H1 (cell line): ENCODE measurements around the gene ADGRB3. TPM values are rescaled to one million over a fixed set of nuclear protein-coding genes. Genes with fewer than 3 reads are reported as not detected.
A peak's percentile ranks its signal among the peaks of the same experiment; 100 is the strongest.

Source experiments
- CTCF ChIA-PET: fragments of 300-600 bp; sonication (Branson Sonifier 250); formaldehyde crosslinking; loops from one replicate; lab custom pipeline; 2021; ENCODE audit not compliant: partially characterized antibody; lab: Charles Lee
- POLR2A ChIA-PET: fragments of 300-600 bp; sonication (Branson Sonifier 250); formaldehyde crosslinking; loops from one replicate; lab custom pipeline; 2021; ENCODE audit warnings: inconsistent platforms; ENCODE audit not compliant: partially characterized antibody; lab: Charles Lee
- DNase-seq, 2 experiments: peaks; one replicate each; pipeline versions ENCODE4 v3.0.0 to v3.0.0-alpha.2; 2010 to 2022; ENCODE audit warnings: low spot score in 2 of 2, low read depth in 1 of 2, mixed read lengths in 1 of 2
- FAIRE-seq: peaks from 2 replicates; lab custom pipeline; 2011; peaks lifted over from hg19 to GRCh38; lab: Jason Lieb, UNC
- H2AFZ ChIP-seq: 2 replicates; pipeline ENCODE4 v1.8.1; 2012; ENCODE audit warnings: low read length, inconsistent platforms
- H2AK5ac ChIP-seq: 2 replicates; pipeline ENCODE4 v1.6.1; 2013; ENCODE audit warnings: low read depth, low read length
- H2BK120ac ChIP-seq: replicated peaks from 2 replicates; pipeline ENCODE3; 2013; ENCODE audit warnings: low read depth, low read length, inconsistent platforms
- H2BK12ac ChIP-seq: 2 replicates; pipeline ENCODE4 v1.6.1; 2013; ENCODE audit warnings: low read depth, low read length
- H2BK15ac ChIP-seq: 2 replicates; pipeline ENCODE4 v1.6.1; 2013; ENCODE audit warnings: low read length
- H2BK20ac ChIP-seq: 2 replicates; pipeline ENCODE4 v1.6.1; 2013; ENCODE audit warnings: low read length
- H2BK5ac ChIP-seq: 2 replicates; pipeline ENCODE4 v1.6.1; 2013; ENCODE audit warnings: low read depth, low read length
- H3K14ac ChIP-seq: 2 replicates; pipeline ENCODE4 v1.6.1; 2013; ENCODE audit warnings: inconsistent platforms; ENCODE audit not compliant: insufficient read length
- H3K18ac ChIP-seq: 2 replicates; pipeline ENCODE4 v1.6.1; 2013; ENCODE audit warnings: low read length; ENCODE audit errors: extremely low read depth
- H3K23ac ChIP-seq: 2 replicates; pipeline ENCODE4 v1.6.1; 2013; ENCODE audit warnings: inconsistent platforms; ENCODE audit not compliant: insufficient read length
- H3K23me2 ChIP-seq: 2 replicates; pipeline ENCODE4 v1.6.1; 2013; ENCODE audit warnings: low read depth, low read length
- H3K27ac ChIP-seq: 2 replicates; pipeline ENCODE4 v1.6.1; 2011; ENCODE audit warnings: low read depth, low read length, inconsistent platforms
- H3K27me3 ChIP-seq, 4 experiments: replicated peaks in 1 of 4; 1 replicate in 1 of 4; 2 replicates in 3 of 4; pipeline versions ENCODE4 v1.6.1 to v1.8.1; 2011 to 2013; ENCODE audit warnings: low read length in 3 of 4, mild to moderate bottlenecking in 3 of 4, inconsistent platforms in 2 of 4, mixed read lengths in 2 of 4, moderate library complexity in 1 of 4; ENCODE audit not compliant: control insufficient read depth in 3 of 4, insufficient read depth in 3 of 4; ENCODE audit errors: extremely low read depth in 1 of 4
- H3K36me3 ChIP-seq, 4 experiments: 2 replicates each; pipeline versions ENCODE4 v1.6.1 to v1.8.1; 2011 to 2013; ENCODE audit warnings: mild to moderate bottlenecking in 4 of 4, low read length in 3 of 4, moderate library complexity in 2 of 4, control low read depth in 1 of 4, inconsistent platforms in 1 of 4; ENCODE audit not compliant: insufficient read depth in 4 of 4, control insufficient read depth in 2 of 4
- H3K4ac ChIP-seq: replicated peaks from 2 replicates; pipeline ENCODE3; 2013; ENCODE audit warnings: low read length, low read depth, mixed read lengths, inconsistent platforms; ENCODE audit not compliant: insufficient read length
- H3K4me1 ChIP-seq, 4 experiments: replicated peaks in 1 of 4; 1 replicate in 1 of 4; 2 replicates in 3 of 4; pipeline versions ENCODE4 v1.6.1 to v1.8.1; 2011 to 2013; ENCODE audit warnings: low read length in 3 of 4, inconsistent platforms in 2 of 4, mixed read lengths in 1 of 4; ENCODE audit not compliant: insufficient read depth in 4 of 4, control insufficient read depth in 3 of 4
- H3K4me2 ChIP-seq, 2 experiments: 2 replicates each; pipeline versions ENCODE4 v1.6.1 to v1.8.1; 2011 to 2013; ENCODE audit warnings: low read depth in 2 of 2, low read length in 2 of 2, control low read depth in 1 of 2, inconsistent platforms in 1 of 2, mild to moderate bottlenecking in 1 of 2; ENCODE audit not compliant: insufficient read depth in 1 of 2
- H3K4me3 ChIP-seq, 4 experiments: fragments of 200-600, 300-600 bp in 1 of 4; sonication (generic), shearing (Covaris generic), sonication (Bioruptor Twin) in 1 of 4; 2 replicates each; pipeline versions ENCODE4 v1.5.1 to v1.8.1; 2011 to 2016; ENCODE audit warnings: low read length in 4 of 4, low read depth in 3 of 4, control low read depth in 2 of 4, inconsistent platforms in 2 of 4, mild to moderate bottlenecking in 2 of 4, mixed read lengths in 1 of 4, moderate library complexity in 1 of 4; ENCODE audit not compliant: insufficient read depth in 2 of 4; ENCODE audit errors: extremely low read depth in 1 of 4
- H3K56ac ChIP-seq: replicated peaks from 2 replicates; pipeline ENCODE3; 2013; ENCODE audit warnings: low read depth, mild to moderate bottlenecking, mixed read lengths, low read length, inconsistent platforms; ENCODE audit not compliant: insufficient read length
- H3K79me1 ChIP-seq: 2 replicates; pipeline ENCODE4 v1.6.1; 2013; ENCODE audit warnings: low read depth, low read length, control low read depth
- H3K79me2 ChIP-seq, 2 experiments: 2 replicates each; pipeline versions ENCODE4 v1.6.1 to v1.8.1; 2012 to 2013; ENCODE audit warnings: low read length in 2 of 2, mild to moderate bottlenecking in 2 of 2, inconsistent platforms in 1 of 2; ENCODE audit not compliant: insufficient read depth in 2 of 2, control insufficient read depth in 1 of 2
- H3K9ac ChIP-seq, 4 experiments: replicated peaks in 1 of 4; 1 replicate in 1 of 4; 2 replicates in 3 of 4; pipeline versions ENCODE4 v1.6.1 to v1.8.1; 2011 to 2013; ENCODE audit warnings: low read depth in 3 of 4, low read length in 3 of 4, control low read depth in 2 of 4, mild to moderate bottlenecking in 2 of 4, moderate library complexity in 2 of 4, inconsistent platforms in 1 of 4; ENCODE audit errors: extremely low read depth in 1 of 4
- H3K9me3 ChIP-seq, 2 experiments: 2 replicates each; pipeline versions ENCODE4 v1.6.1 to v1.8.1; 2012 to 2013; ENCODE audit warnings: mild to moderate bottlenecking in 2 of 2, moderate library complexity in 2 of 2, control low read depth in 1 of 2, inconsistent platforms in 1 of 2, low read depth in 1 of 2, low read length in 1 of 2, mixed read lengths in 1 of 2; ENCODE audit not compliant: insufficient read depth in 2 of 2
- H4K20me1 ChIP-seq, 2 experiments: replicated peaks in 1 of 2; 2 replicates each; pipeline versions ENCODE3 to v1.8.1; 2011 to 2013; ENCODE audit warnings: inconsistent platforms in 2 of 2, low read length in 2 of 2, mild to moderate bottlenecking in 1 of 2; ENCODE audit not compliant: insufficient read depth in 2 of 2, control insufficient read depth in 1 of 2
- H4K5ac ChIP-seq: 2 replicates; pipeline ENCODE4 v1.6.1; 2013; ENCODE audit warnings: low read length, low read depth, mixed read lengths, inconsistent platforms; ENCODE audit not compliant: insufficient read length
- H4K8ac ChIP-seq: 2 replicates; pipeline ENCODE4 v1.8.0; 2013; ENCODE audit warnings: mild to moderate bottlenecking, moderate library complexity, low read length, inconsistent platforms; ENCODE audit not compliant: insufficient read depth; ENCODE audit errors: extremely low read depth
- H4K91ac ChIP-seq: replicated peaks from 2 replicates; pipeline ENCODE3; 2013; ENCODE audit warnings: low read length, mixed read lengths, inconsistent platforms; ENCODE audit not compliant: insufficient read length
- BRCA1 ChIP-seq: IDR thresholded peaks from 2 replicates; pipeline ENCODE4 v1.6.1; 2012; ENCODE audit warnings: low read depth, low read length, improper control_type of control experiment
- CEBPB ChIP-seq: IDR thresholded peaks from 2 replicates; pipeline ENCODE4 v1.6.1; 2012; ENCODE audit warnings: low read depth, low read length
- CHD2 ChIP-seq: IDR thresholded peaks from 2 replicates; pipeline ENCODE4 v1.6.1; 2012; ENCODE audit warnings: low read length, improper control_type of control experiment
- EZH2 ChIP-seq: fragments of 200-600 bp; sonication (generic); IDR thresholded peaks from 2 replicates; pipeline ENCODE4 v1.7.1; 2012; ENCODE audit warnings: low read depth, mild to moderate bottlenecking, moderate library complexity, low read length, inconsistent platforms; ENCODE audit not compliant: severe bottlenecking
- FOSL1 ChIP-seq: IDR thresholded peaks from 2 replicates; pipeline ENCODE4 v1.6.1; 2011; ENCODE audit warnings: mild to moderate bottlenecking, low read depth, low read length, moderate library complexity; ENCODE audit not compliant: insufficient read depth
- JUND ChIP-seq: IDR thresholded peaks from 2 replicates; pipeline ENCODE4 v1.6.1; 2011; ENCODE audit warnings: mild to moderate bottlenecking, improper control_type of control experiment, low read length
- RAD21 ChIP-seq, 2 experiments: IDR thresholded peaks in 1 of 2; conservative IDR thresholded peaks in 1 of 2; 2 replicates each; pipeline ENCODE4 v1.6.1; 2011; ENCODE audit warnings: low read depth in 2 of 2, low read length in 2 of 2, improper control_type of control experiment in 1 of 2, inconsistent platforms in 1 of 2, mild to moderate bottlenecking in 1 of 2, moderate library complexity in 1 of 2
- RNF2 ChIP-seq: fragments of 200-900, 300-1000 bp; sonication (generic); IDR thresholded peaks from 2 replicates; pipeline ENCODE4 v1.7.1; 2016; ENCODE audit warnings: borderline replicate concordance, low read depth, mild to moderate bottlenecking, antibody characterized with exemption, low read length; ENCODE audit not compliant: poor library complexity, severe bottlenecking; ENCODE audit errors: missing control alignments
- RXRA ChIP-seq: IDR thresholded peaks from 2 replicates; pipeline ENCODE4 v1.6.1; 2011; ENCODE audit warnings: low read depth, mild to moderate bottlenecking, low read length, moderate library complexity; ENCODE audit not compliant: insufficient read depth
- TCF12 ChIP-seq: IDR thresholded peaks from 2 replicates; pipeline ENCODE4 v1.6.1; 2011; ENCODE audit warnings: low read depth, mild to moderate bottlenecking, low read length
- ZNF274 ChIP-seq: IDR thresholded peaks from 2 replicates; pipeline ENCODE4 v1.7.0; 2012; ENCODE audit warnings: low read length, borderline replicate concordance; ENCODE audit errors: extremely low read depth
- WGBS, 2 experiments: shearing (Covaris generic) in 1 of 2; methylation state at CpG; one replicate each; pipeline versions ENCODE4 v1.1.6 to v1.1.7; 2013 to 2015; ENCODE audit warnings: low lambda C conversion rate in 2 of 2, mixed read lengths in 2 of 2, inconsistent platforms in 1 of 2, low coverage in 1 of 2, missing lambda C conversion rate in 1 of 2; ENCODE audit not compliant: insufficient replicate concordance in 2 of 2, insufficient coverage in 1 of 2, insufficient read length in 1 of 2; ENCODE audit errors: extremely low coverage in 1 of 2, missing lambda C conversion rate in 1 of 2; 5-methylcytosine and 5-hydroxymethylcytosine counted together
- polyA plus RNA-seq, 7 experiments: library from polyadenylated mRNA; depleted of rRNA in 3 of 7; stranded (reverse) in 5 of 7; unstranded in 2 of 7; fragments of >200 nt in 5 of 7; fragments of 200-250 nt in 2 of 7; gene quantifications; 1 replicate in 5 of 7; 2 replicates in 1 of 7; 4 replicates in 1 of 7; pipeline versions ENCODE4 v1.2.1 to v1.2.3, GENCODE V29; 2011 to 2013; ENCODE audit warnings: missing spikeins in 2 of 7, mixed read lengths in 2 of 7
- total RNA-seq: library from RNA; stranded (reverse); fragmentation: NEBNext Ultra II Directional; extraction: Animal tissue kit (Norgen Biotek cat#: 25700); gene quantifications from 2 replicates; pipeline ENCODE4 v1.2.1, GENCODE V29; 2021

The ADGRB3 gene
- total and polyA plus RNA-seq, 2 of the 8 experiments (the other 6 are each of a cell fraction or from before 2014, with no cell fraction given) = 0.35 to 1.2 TPM

GRCh38 chr6:68636666-68637065 lies 1.6 kb downstream of the ADGRB3 start:
- H3K9me3 ChIP-seq = no peaks in the 10 kb centered on the region
- H3K79me1 ChIP-seq = no peaks in the 10 kb centered on the region
- no peak overlapping the region for H4K91ac ChIP-seq
- H3K4me2 ChIP-seq = peak overlapping the region; percentile 84 to 97
- H3K79me2 ChIP-seq = no peaks in the 10 kb centered on the region
- no peak overlapping the region for H2BK15ac ChIP-seq
- H2AFZ ChIP-seq = no peak overlapping the region
- peaks cover 0 to 31% (median 15%) of the 10 kb centered on the region in 4 experiments; a peak in 6 of 7 replicates for H3K27me3 ChIP-seq
- no peak overlapping the region for H2BK12ac ChIP-seq
- DNase-seq = no peak
- no peaks in the 10 kb centered on the region for H3K36me3 ChIP-seq
- peak overlapping the region in 2 of 4 experiments; percentile 70 to 97; a peak in 3 of 8 replicates for H3K4me3 ChIP-seq
- FAIRE-seq = no peak
- peaks cover 0 to 4% of the 10 kb centered on the region in 2 experiments for H4K20me1 ChIP-seq
- H4K5ac ChIP-seq = no peak overlapping the region
- H3K4ac ChIP-seq = no peak overlapping the region
- POLR2A ChIA-PET = interaction anchor here (0.6 to 0.7 kb wide), 4 partner anchors 22 to 1373 kb away, joined by 3 read pairs; no protein-coding TSS in a partner anchor
- no peak overlapping the region for H3K9ac ChIP-seq
- H3K14ac ChIP-seq = no peak overlapping the region
- no peak overlapping the region for H2AK5ac ChIP-seq
- H3K4me1 ChIP-seq = peaks cover 0 to 13% (median 8%) of the 10 kb centered on the region in 4 experiments; a peak in 5 of 7 replicates
- H3K27ac ChIP-seq = no peak overlapping the region
- H4K8ac ChIP-seq = no peak overlapping the region
- CTCF ChIA-PET = interaction anchor here (0.6 to 7.9 kb wide), 11 partner anchors 13 to 331 kb away, joined by 3 to 119 read pairs (median 5); no protein-coding TSS in a partner anchor
- H3K56ac ChIP-seq = no peak overlapping the region
- H2BK20ac ChIP-seq = no peak overlapping the region
- WGBS, 2 experiments = 67% methylated on average over 5 of the region's 5 CpGs; no CpG with 5 or more reads in 1 of the 2 experiments
- H3K23me2 ChIP-seq = peaks cover 15% of the 10 kb centered on the region
- no peak overlapping the region for H2BK5ac ChIP-seq
- no peak overlapping the region for H3K23ac ChIP-seq
- H2BK120ac ChIP-seq = no peak overlapping the region
- no peak overlapping the region for H3K18ac ChIP-seq
- TF ChIP-seq CEBPB = no peak
- TF ChIP-seq BRCA1 = no peak
- no peak for TF ChIP-seq CHD2
- TF ChIP-seq JUND = no peak
- TF ChIP-seq FOSL1 = no peak
- no peak for TF ChIP-seq RNF2
- TF ChIP-seq RXRA = no peak
- TF ChIP-seq ZNF274 = no peak
- no peak for TF ChIP-seq TCF12
- TF ChIP-seq EZH2 = no peak
- TF ChIP-seq RAD21 (IDR thresholded peaks at IDR 0.05 in 1 of 2, conservative IDR thresholded peaks at IDR 0.05 in 1 of 2; ENCODE audit: low read depth in 2 of 2, low read length in 2 of 2) = no peak
